ENCODE results near the gene PLSCR3.

Gene PLSCR3

GRCh38 chr17:7346761-7347614, 47.3 kb downstream of the PLSCR3 start:
- no peak for DNase-seq

- no peak for DNase-seq
Observed at GRCh38 chr17:7343250-7343649, 51.1 kb downstream of the PLSCR3 start.

GRCh38 chr17:7341842-7342241, 52.5 kb downstream of the PLSCR3 start:
- no peak for DNase-seq

GRCh38 chr17:7340179-7340578, 54.1 kb downstream of the PLSCR3 start:
- DNase-seq = no peak
